GM19238 (cell line): Measurements from ENCODE around the gene LBR.

Source experiments
- DNase-seq: peaks from one replicate; pipeline ENCODE4 v3.0.0; 2011; ENCODE audit warnings: low spot score; ENCODE audit not compliant: insufficient read length

The LBR gene

DNA sequence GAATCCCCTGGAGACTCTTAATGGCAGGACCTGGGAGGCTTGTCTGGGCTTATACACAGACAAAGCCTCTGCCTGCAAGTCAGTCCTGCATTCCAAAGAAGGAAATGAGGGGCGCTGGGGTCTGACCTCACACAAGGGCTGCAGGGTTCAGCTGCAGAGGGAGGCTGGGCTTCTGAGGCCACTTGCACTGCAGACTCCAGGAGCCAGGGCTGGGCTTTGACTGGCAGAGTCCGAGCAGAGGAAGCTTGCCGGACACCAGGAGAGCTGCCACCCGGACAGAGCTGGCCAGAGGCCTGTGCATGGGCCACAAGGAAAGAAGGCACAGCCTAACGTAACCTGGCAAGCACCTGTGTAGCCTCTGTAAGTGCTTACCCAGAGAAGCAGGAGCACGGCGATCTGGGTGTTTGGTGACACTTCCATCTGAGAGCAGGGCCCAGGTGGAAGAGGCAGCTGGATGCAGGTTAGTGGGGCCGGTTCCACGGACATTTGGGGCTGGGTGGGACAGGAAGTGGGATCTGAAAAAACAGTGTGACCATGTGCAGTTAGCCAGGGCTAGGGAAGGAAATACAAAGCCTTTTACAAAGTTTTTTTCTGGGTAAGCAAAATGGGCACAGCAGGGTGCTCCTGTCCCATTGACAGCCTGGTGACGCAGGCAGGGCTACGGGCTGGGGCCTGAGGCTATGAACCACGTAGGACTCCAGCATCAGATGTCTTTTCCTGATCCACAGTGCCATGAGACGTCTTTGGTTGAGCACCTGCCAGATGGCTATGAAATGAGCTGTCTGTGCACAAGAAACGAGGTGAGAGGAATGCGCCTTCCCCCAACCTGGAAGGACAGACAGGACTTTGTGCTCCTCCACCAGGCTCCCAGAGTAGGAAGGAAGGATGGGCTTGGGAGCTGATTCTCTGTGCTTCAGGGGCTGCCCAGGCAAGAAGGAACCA is 37.3 kb upstream of the LBR start:
- DNase-seq: no peak

DNA sequence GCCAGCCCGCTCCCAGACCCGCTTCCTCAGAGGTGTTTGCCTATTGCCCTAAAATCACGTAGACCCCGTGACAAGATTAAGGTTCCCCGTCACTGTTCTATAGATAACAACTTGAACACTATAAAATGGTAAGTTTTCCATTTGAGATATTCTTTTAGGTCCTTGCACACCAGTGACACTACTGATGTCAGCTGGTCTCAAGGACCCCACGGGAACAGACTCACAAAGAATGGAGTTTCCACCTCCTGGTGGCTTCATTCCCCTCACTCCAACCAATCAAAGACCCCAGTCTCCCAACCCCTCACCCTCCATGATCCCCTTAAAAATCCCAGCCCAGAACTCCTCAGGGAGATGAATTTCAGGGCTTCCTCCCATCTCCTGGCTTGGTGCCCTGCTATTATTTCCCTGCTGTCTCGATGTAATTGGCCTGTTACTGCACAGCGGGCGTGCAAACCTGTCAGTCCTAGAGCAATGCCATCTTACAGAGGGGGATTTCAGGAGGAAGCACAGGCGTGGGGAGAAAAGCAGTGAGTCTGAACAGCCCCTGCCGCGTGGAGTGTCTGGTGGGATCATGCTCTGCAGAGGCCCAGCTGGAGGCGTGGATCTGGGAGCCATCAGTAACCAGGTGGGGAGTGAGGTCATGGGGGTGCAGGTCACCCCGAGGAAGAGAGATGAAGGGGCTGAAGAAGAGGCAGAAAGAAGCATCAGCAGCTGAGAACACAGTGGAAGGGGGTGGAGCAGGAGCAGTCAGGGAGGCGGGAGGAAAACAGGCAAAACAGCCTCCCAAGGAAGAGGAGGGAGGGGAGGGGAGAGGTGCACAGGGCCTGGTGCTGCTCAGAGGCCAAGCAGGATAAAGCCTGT is 35.1 kb upstream of the LBR start:
- no peak for DNase-seq

DNA sequence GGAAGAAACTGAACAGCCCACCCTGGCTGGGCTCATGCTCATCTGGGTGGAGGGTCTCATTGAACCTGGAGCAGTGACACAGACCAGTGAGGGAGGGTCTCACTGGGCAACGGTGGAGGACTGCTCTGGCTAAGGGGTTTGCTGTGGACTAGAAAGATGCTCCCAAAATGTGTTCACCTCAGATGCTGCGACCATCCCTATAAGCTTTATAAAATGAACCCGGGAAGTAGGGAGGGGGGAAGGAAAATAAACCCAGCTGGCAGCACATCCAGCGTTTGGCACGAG is 34.5 kb upstream of the LBR start:
- no peak for DNase-seq

DNA sequence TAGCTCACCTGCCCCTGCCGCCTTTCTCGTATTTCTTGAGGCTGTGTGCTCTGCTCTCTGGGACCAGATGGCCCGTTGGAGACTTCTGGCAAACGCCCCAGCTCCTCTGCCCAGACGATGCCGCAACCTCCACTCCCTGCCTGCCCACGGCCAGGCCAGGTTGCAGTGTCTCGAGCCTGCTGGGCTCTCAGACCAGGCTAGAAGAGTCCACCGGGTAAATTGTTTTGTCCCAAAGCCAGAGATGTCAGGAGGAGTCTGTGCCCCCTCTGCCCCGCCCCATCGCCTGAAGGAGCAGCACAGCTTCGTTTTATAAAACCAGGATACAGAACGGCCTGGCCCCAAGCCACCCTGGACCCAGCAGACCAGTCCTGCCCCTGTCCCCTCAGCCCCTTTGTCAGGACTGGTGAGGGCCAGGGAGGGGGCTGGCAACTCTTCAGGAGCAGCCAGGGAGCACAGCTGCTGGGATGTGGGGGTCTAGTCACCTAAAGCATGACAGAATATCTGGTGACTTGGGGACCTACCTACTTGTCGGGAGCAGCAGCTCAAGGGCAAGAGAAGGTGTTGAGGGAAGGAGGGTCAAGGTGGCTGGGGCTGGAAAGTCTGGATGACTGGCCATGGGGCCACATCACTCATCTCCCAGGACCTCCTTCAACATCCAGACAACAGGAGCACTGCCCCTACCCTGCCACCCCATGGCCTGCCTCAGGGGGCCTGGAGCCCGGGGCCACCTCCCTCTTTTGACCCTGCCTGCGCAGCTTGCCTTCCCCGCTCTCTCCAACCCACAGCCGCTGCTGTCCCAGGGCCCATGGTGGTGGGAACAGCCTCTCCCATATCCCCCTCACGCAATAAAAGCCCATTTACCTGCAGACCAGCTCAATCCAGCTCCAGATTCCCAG is 33.9 kb upstream of the LBR start:
- DNase-seq: no peak

DNA sequence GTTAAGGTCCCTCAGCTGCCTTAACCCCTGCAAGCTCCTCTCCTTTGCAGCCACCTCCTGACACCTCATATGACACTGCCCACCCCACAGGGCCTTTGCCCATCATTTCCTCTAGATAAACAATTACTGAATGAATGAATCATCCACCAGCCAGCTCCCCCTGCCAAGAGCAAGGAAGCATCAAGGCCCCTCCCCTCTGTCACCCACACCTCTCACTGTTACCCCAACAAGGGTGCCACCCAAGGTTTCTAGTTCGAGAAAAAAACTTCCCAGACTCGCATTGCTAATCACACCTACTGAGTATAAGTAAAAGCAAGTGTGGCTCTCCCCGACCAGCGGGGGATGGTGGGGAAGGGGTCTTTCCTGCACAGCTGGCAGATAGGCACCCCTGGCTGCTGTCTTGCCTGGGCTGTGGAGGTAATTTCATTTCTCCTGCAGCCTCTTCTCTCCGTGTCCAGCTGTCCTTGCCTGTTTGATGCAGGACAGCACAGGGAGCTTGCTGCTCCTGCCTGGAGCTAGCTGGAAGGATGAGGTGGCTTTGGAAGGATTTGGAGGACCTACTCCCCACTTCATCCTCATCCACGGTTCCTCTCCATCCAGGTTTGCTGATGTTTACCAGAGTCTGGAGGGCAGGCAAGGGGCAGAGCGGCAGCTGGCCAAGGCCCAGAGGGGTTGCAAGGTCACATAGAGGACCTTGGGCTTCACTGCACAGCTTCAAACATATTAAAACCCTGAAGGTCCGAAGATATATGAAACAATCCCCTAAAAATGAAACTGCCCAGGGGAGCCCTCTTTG is 33.1 kb upstream of the LBR start:
- no peak for DNase-seq

DNA sequence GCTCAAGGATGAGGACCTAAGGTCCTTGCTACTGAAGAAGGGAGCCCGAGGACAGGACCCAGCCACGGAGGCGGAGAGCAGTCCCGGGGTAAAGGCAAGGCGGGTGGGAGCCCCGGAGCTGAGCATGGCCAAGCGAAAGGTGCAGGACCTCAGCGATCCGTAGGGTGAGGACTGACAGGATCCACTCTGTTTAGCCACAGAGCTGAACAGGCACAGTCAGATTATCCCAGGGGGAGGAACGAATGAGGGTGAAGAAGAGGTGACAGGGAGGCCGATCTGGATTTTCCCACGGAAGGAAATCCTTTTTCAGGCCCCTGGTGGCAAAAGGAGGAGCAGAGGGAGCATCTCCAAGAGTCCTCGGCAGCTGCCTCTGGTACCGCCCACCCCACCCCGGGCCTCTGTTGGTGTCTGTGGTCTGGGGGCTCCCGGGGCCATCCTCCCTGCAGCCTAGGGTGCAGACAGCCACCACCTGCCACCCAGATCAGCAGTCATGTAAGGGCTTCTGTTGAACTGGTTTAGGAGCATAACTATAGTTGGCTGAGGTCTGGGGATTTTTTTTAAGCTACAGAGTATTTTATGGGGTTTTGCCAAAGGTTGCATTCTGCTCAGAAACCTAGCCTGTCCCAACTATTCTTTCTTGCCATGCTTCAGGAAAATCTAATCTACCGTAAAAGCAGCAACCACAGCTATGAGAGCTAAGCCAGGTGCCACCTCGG is 32.3 kb upstream of the LBR start:
- no peak for DNase-seq

DNA sequence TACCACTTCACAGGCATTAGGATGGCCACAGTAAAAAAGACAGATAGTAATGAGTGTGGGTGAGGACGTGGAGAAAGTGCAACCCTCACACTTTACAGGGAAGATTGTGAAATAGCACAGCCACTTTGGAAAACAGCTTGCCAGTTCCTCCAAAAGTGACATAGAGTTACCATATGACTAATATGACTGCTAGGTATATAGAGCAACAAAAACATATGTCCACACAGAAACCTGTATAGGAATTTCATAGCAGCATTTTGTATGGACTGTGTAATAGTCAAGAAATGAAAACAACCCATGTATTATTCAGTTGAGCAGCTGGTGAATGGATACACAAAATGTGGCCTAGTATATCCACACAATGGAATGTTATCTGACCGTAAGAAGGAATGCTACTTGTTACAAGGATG is 30.4 kb upstream of the LBR start:
- DNase-seq: no peak

DNA sequence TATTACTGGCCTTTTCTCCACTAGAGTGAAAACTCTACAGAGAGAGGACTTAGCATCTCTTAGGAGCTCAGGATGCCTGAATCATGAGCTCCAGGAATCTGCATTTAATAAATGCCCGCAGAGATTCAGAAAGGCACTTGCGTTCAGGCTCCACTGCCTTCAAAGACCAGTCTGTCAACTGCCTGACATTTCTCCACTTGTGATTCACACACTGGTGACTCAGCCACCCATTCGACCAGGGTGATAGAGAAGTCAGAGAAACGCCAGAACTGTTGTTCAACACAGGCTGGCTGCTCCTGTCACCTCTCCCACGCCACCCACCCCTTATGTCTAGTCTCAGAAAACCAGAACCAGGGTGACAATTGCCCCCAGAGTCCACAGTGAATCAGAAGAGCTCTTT is 26.9 kb upstream of the LBR start:
- no peak for DNase-seq

DNA sequence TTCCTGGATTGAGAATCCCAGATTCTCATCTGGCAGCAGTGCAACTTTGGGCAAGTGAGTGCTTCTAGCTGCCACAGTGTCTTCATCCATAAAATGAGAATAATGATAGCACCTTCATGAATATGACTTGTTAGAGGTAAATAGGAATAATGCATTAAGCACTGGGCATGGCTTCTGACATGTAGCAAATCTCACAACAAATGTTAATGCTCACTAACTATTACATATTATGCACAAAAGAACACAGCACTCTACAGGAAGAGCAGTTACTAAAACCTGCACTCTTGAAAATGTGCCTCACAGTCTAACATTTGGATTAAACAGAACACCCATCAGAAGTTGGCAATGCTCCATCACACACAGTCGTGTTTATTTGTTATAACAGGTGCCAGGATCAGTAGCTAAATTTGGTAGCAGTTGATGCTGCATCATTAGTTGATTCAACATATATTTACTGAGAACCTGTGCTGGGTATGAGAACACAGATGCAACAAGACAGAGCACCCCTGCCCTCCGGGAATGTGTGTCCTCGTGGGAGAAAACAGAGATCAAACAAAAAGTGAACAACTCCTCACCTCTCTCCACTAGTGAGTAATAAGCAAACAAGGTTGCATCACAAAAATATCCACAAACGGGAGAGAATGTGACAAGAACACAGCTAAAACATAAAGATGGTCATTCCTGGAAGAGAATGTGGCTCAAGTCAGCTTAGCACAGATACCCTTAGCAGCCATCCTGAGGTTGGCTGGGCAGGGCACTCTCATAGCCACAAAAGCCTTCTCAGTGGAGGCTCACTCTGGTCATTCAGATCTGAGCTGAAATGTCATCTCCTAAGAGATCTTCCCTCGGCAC is 26.2 kb upstream of the LBR start:
- no peak for DNase-seq

DNA sequence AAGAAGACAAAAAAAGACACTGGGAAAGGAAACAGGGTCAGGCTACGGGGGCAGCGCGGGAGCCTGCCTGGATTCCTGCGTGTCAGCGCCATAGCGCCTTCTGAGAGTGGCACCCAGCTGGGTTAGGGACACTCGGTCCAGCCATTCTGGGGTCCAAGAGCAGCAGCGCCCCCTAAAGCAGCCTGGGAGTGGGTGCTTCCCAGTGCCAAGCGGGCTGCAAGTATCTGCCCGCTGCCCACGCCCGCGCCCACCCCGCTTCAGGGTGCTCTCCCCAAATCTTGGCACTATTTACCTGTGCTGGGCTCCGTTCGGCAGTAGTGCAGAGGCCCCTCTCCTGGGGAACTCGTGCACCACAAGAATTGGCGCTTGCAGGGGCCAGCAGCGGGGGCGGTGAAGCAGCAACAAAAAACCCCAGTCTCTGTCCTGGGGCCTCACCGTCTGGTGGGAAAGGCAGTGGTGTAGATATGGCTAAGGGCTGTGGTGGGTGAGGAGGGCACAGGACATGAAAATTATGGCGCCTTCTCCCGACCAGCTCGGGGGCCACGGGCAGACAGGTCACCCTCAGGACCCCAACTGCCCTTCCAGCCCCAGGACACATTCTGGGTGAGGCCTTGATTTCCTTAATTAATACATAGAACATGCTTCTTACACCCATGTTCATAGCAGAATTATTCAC is 24.1 kb upstream of the LBR start:
- DNase-seq: no peak

DNA sequence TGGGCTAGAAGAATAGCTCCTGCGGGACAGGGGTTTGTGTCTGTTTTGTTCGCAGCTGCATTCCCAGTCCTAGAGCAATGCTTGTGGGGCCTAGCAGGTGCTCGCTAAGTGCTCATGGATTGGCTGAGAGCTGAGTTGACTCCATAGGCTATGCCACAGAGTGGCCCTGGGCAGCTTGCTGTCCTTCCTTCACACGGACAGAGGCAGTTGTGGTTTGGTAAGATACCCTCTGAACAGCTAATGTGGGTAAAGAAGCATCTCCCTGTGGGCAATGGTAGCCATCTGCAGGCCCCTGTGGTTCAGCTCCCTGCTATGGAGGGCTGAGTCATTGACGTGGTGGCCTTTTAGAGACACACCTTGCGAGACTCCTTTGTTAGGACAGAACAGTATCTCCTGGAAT is 23.5 kb upstream of the LBR start:
- DNase-seq: no peak

DNA sequence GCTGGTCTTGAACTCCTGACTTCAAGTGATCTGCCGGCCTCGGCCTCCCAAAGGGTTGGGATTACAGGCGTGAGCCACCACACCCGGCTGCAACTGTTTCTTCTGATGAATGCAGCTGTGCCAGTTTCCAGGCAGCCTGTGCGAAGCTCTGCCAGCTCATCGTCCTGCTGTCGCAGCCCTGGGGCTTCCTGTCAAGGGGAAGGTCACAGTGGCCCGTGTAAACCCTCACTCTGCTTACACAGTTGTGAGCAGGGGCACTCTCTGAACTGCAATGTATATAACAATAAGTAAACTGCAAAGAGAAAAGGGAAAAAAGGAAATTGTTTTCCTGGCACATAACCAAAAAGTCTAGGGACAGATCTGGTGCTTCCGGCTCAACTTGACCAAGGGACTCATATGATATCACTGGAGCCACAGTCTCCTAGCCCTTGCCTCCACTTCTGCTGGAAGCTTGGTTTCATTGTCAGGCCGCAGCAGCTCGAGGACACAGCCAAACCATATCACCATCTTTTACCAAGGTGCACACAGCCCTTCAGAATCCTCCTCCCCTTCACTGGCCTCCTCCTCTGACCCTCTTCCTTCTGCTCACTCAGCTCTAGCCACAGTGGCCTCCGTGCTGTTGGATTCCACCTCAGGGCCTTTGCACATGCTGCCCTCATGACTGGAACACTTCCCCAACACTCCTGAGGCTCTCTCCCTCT is 22.8 kb upstream of the LBR start:
- DNase-seq: no peak

DNA sequence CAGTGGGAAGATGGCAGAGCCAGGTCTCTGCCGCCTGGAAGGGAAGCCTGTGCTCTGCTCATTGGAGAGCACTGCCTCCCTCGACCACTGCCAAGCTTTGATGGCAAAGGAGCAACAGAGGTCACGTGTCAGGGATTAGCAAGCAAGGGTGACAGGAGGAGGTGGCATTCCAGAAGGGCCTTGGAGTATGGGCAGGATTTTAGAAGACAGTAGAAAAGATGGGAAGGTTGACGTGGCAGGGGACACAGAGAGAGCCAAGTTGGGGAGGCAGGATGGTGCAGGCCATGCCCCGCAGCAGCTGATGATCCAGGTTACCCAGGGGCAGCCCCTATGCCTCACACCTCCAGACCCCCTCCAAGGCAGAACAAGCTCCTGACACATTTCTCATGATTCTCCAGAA is 21.9 kb upstream of the LBR start:
- no peak for DNase-seq

DNA sequence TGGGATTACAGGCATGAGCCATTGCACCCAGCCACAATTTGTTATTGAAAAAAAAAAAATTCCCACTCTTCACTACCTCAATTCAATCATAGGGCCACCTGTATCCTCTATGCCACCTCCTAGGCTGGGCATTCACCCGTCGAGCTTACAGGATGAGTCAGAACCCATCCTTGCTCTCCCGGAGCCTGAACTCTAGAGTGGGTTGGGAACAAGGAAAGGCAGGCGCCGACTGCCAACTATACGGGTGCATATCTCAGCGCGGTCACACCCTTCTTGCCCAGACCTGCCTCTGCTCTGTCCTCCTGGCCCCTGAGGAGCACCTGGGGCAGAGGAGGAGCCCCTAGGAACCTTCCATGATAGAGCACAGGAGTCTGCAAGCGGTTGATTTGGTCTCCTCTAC is 21.4 kb upstream of the LBR start:
- no peak for DNase-seq

DNA sequence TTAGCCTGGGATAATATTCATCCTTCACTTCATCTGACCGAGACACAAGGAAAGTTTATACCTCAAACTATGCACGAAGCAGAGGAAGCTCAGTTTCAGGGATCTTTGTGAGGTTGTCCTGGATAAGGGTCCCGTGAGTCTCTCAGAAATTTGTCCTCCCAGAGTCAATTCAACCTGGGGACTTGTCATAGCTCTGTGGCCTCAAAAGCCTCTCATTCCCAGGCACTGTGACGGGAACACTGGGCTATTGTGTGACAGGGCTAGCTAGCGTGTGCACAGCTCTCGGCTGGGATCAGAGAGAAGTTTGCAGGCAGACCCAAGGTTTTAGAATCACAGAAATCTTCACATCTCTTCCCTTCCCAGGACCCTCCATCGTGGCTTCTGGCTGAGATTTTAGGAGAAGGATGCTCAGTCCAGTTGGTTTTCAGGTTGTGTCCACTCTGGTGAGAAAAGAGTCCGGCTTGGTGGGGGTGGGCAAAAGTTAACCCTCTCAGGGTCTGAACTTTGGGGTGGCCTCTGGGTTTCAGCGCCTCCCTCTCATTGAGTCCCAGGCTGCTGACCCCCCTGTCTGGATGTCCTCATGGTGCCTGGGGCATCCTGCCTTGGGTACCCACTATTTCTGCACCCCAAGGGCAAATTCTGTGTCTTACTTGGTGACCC is 20.4 kb upstream of the LBR start:
- DNase-seq: no peak

DNA sequence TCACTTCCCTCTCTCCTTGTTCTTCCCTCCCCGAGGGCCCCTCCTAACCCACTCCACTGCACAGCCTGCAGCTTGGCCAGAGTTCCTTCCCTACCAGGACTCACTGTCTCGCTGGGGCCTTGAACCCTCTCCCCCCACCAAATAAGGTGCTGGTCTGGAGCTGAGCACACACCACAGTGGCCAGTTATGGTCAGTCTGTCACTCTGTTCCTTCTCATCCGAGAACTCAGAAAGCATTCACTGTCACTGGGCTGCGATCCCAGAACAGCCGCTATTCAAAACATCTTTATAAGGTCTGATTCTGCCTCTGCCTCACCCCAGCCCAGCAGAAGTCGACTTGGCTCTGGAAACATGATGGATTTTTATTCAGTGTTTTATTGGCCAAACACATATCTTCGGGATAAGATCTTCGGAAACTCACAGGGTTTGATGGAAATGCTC is 19.8 kb upstream of the LBR start:
- DNase-seq: no peak

DNA sequence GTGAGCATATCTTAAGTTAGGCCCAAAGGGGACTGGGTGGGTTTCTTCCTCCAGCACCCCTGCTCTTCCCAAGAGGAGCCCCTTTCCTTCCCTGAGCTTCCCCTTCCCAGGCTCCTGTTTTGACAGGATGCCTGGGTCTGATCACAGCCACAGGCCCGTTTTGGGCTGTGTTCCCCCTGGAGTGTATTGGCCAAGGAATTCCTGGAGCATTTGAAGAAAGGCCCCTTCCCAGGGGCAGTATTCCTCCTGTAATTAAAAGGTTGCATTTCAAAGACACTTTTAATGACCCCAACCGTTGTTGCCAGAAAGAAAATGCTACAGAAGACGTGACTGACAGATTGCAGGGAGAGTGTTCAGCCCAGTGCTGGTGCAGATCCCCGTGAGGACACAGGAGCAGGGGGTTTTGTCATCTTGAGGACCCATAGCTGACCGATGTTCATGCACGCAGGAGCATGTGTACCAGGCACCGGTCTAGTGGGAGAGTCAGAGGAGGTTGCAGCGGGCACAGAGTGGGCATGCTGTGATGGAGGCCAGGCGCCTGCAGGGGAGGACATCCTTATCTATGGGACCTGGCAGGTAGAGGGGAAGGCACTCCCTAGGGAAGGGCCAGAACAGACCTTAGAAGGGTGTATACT is 19.3 kb upstream of the LBR start:
- DNase-seq: no peak
